Dedifferentiated amniotic fluid mesenchymal stem cell (primary cell): ENCODE results near the gene DAP.
"Not testable (repeated sequence)": the region's sequence is repeated elsewhere in the genome, so short reads cannot be mapped to it uniquely, and the experiment has no call there.

Experiments
- DNase-seq: peaks from one replicate; pipeline ENCODE4 v3.0.0-alpha.2; 2016; ENCODE audit errors: extremely low spot score

DAP gene

GRCh38 chr5:10633271-10634049, 127.6 kb downstream of the DAP start:
- DNase-seq, result no peak

- DNase-seq, result no peak
These were observed 128.8 kb downstream of the DAP start for GRCh38 chr5:10632110-10632761.

- DNase-seq, result no peak
These were observed 129.6 kb downstream of the DAP start for GRCh38 chr5:10631316-10631996.

- DNase-seq, result not testable (repeated sequence)
These were observed 130.3 kb downstream of the DAP start for GRCh38 chr5:10630744-10631143.

- no peak for DNase-seq
These were observed 130.9 kb downstream of the DAP start for GRCh38 chr5:10630126-10630525.

GRCh38 chr5:10629682-10630081, 131.4 kb downstream of the DAP start:
- no peak for DNase-seq
